Smooth muscle cell (in vitro differentiated cells): ENCODE results near the gene CHM. TPM values are rescaled to one million over a fixed set of nuclear protein-coding genes. Genes with fewer than 3 reads are reported as not detected.

ENCODE experiments used
- DNase-seq: peaks from one replicate; lab custom pipeline; 2025; ENCODE audit not compliant: unreplicated experiment; lab: John Stamatoyannopoulos, UW
- H2AFZ ChIP-seq: fragments of 200-600 bp; sonication (generic); 2 replicates; pipeline ENCODE4 v1.6.0; 2016; ENCODE audit warnings: antibody characterized with exemption, low read depth, mild to moderate bottlenecking
- H3F3A ChIP-seq: fragments of 200-600 bp; sonication (generic); 2 replicates; pipeline ENCODE4 v1.6.0; 2017; ENCODE audit warnings: antibody characterized with exemption, low read depth
- H3K27ac ChIP-seq: fragments of 200-600 bp; sonication (generic); 2 replicates; pipeline ENCODE4 v1.5.1; 2016; ENCODE audit warnings: low read depth, mild to moderate bottlenecking
- H3K27me3 ChIP-seq: fragments of 200-600 bp; sonication (generic); 2 replicates; pipeline ENCODE4 v1.6.1; 2016; ENCODE audit warnings: low read depth, mild to moderate bottlenecking
- H3K36me3 ChIP-seq: fragments of 200-600 bp; sonication (generic); 2 replicates; pipeline ENCODE4 v1.5.1; 2016; ENCODE audit warnings: low read depth
- H3K4me1 ChIP-seq: fragments of 200-600 bp; sonication (generic); 2 replicates; pipeline ENCODE4 v1.5.1; 2016; ENCODE audit warnings: low read depth
- H3K4me2 ChIP-seq: fragments of 200-600 bp; sonication (generic); 2 replicates; pipeline ENCODE4 v1.6.0; 2016; ENCODE audit warnings: mild to moderate bottlenecking
- H3K4me3 ChIP-seq: fragments of 200-600 bp; sonication (generic); 2 replicates; pipeline ENCODE4 v1.5.1; 2016; ENCODE audit warnings: mild to moderate bottlenecking
- H3K79me2 ChIP-seq: fragments of 200-600 bp; sonication (generic); 2 replicates; pipeline ENCODE4 v1.6.0; 2016; ENCODE audit warnings: low read depth, mild to moderate bottlenecking
- H3K9ac ChIP-seq: fragments of 200-600 bp; sonication (generic); 2 replicates; pipeline ENCODE4 v1.6.0; 2016; ENCODE audit warnings: low read depth
- H3K9me3 ChIP-seq: fragments of 200-600 bp; sonication (generic); replicated peaks from 2 replicates; pipeline ENCODE4 v1.5.1; 2016; ENCODE audit warnings: low read depth
- H4K20me1 ChIP-seq: fragments of 200-600 bp; sonication (generic); 2 replicates; pipeline ENCODE4 v1.6.0; 2016; ENCODE audit warnings: low read depth
- WGBS: methylation state at CpG from one replicate; pipeline ENCODE4 v1.1.7; 2016; ENCODE audit warnings: low lambda C conversion rate; 5-methylcytosine and 5-hydroxymethylcytosine counted together
- polyA plus RNA-seq: library from polyadenylated mRNA; unstranded; fragments of >200 nt; fragmentation: Nextera tagmentation; extraction: Ambion mirVana; gene quantifications from 2 replicates; pipeline ENCODE4 v1.2.1, GENCODE V29; 2016
- total RNA-seq: library from RNA; depleted of rRNA; stranded (reverse); fragments of >200 nt; gene quantifications from 2 replicates; pipeline ENCODE4 v1.2.3, GENCODE V29; 2014
- TF ChIP-seq, protein P1 (sequence below): fragments of 200-600 bp; sonication (generic); IDR thresholded peaks from 2 replicates; pipeline ENCODE4 v1.5.1; 2017; ENCODE audit warnings: borderline replicate concordance, mild to moderate bottlenecking, antibody characterized with exemption; ENCODE audit not compliant: insufficient read depth, poor library complexity, severe bottlenecking

The CHM gene
- total and polyA plus RNA-seq, 2 experiments from 2014 or later, result 9.5 to 28.6 TPM

DNA sequence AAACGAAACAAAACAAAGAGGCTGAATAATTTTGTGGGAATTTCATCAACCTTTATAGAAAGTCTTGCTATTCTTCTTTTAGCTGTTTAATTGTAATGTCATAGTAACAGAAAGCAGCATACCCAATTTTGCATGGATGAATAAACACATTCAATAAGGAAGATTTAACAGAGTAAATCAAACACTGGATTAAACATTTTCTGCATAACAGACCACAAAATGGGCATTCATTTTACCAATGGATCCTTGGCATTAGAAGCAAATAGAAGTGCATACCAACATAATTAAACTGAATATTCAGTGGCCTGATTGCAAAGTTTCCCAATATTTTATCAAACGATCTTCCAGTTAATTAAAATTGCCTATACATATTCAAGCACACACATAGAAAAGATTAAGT is 4.4 kb upstream of the CHM start:
- Histone ChIP-seq H3K36me3 (no peaks in the 10 kb centered on the region), H3K9ac (no peak overlapping the region), H3K27ac (no peak overlapping the region), H4K20me1 (no peaks in the 10 kb centered on the region), H3K9me3 (no peaks in the 10 kb centered on the region), H2AFZ (no peak overlapping the region), H3F3A (no peaks in the 10 kb centered on the region), H3K4me1 (no peaks in the 10 kb centered on the region), H3K27me3 (no peaks in the 10 kb centered on the region), H3K4me3 (no peak overlapping the region), H3K4me2 (no peak overlapping the region), H3K79me2 (peaks cover 1% of the 10 kb centered on the region)
- TF ChIP-seq, protein P1, sequence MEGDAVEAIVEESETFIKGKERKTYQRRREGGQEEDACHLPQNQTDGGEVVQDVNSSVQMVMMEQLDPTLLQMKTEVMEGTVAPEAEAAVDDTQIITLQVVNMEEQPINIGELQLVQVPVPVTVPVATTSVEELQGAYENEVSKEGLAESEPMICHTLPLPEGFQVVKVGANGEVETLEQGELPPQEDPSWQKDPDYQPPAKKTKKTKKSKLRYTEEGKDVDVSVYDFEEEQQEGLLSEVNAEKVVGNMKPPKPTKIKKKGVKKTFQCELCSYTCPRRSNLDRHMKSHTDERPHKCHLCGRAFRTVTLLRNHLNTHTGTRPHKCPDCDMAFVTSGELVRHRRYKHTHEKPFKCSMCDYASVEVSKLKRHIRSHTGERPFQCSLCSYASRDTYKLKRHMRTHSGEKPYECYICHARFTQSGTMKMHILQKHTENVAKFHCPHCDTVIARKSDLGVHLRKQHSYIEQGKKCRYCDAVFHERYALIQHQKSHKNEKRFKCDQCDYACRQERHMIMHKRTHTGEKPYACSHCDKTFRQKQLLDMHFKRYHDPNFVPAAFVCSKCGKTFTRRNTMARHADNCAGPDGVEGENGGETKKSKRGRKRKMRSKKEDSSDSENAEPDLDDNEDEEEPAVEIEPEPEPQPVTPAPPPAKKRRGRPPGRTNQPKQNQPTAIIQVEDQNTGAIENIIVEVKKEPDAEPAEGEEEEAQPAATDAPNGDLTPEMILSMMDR, result no peak
- DNase-seq, result no peak
- 64% methylated on average over 2 of the region's 2 CpGs for WGBS

DNA sequence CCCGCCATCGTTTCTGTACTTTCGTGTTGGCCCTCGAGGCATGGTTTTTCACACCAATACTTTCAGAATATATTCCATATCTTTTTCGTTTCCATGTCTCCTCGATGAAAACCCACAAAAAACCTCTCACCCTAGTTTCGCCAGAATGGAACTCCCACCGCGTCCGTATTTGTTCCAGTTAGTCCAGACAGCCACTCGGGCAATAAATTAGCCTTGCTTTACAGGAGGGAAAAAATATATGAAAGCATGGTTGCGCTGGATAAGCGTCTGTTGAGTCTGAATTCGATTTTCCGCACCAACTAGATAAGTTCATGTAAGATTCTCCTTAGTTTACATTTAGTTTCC is 550 bp upstream of the CHM start:
- Histone ChIP-seq H3K9ac (no peak overlapping the region), H3F3A (no peaks in the 10 kb centered on the region), H3K9me3 (no peaks in the 10 kb centered on the region), H3K27ac (no peak overlapping the region), H3K27me3 (no peaks in the 10 kb centered on the region), H3K4me3 (peak overlapping the region; percentile 76), H3K79me2 (peaks cover 34% of the 10 kb centered on the region), H3K36me3 (no peaks in the 10 kb centered on the region), H3K4me1 (no peaks in the 10 kb centered on the region), H3K4me2 (peak overlapping the region; percentile 88), H2AFZ (peak overlapping the region; percentile 91), H4K20me1 (no peaks in the 10 kb centered on the region)
- TF ChIP-seq, protein P1, result no peak
- no peak for DNase-seq
- WGBS, result 76% methylated on average over 15 of the region's 15 CpGs

DNA sequence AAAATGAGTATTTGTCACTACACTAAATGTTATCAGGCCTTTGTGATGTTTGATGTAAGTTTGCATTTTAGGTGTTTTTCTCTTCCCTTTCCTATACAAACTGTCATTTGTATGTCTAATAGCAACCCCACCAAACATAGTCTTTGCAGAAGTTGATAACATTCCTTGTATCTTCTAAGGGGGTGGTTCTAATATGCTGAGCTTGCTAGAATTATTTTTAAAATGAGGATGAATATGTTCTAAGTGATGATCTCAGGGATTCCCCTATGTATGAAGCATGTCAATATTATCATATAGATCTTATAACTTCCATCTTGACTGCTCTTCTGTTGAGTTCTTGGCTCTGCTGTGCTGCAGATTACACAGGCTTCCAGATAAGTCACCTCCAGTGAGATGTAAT is 3.1 kb downstream of the CHM start:
- Histone ChIP-seq H2AFZ (no peak overlapping the region), H3K4me1 (no peaks in the 10 kb centered on the region), H3F3A (no peaks in the 10 kb centered on the region), H3K79me2 (peaks cover 49% of the 10 kb centered on the region), H3K4me3 (no peak overlapping the region), H3K27ac (no peak overlapping the region), H3K36me3 (no peaks in the 10 kb centered on the region), H4K20me1 (no peaks in the 10 kb centered on the region), H3K4me2 (no peak overlapping the region), H3K27me3 (no peaks in the 10 kb centered on the region), H3K9me3 (no peaks in the 10 kb centered on the region), H3K9ac (no peak overlapping the region)
- no peak for DNase-seq
- TF ChIP-seq, protein P1, result no peak

DNA sequence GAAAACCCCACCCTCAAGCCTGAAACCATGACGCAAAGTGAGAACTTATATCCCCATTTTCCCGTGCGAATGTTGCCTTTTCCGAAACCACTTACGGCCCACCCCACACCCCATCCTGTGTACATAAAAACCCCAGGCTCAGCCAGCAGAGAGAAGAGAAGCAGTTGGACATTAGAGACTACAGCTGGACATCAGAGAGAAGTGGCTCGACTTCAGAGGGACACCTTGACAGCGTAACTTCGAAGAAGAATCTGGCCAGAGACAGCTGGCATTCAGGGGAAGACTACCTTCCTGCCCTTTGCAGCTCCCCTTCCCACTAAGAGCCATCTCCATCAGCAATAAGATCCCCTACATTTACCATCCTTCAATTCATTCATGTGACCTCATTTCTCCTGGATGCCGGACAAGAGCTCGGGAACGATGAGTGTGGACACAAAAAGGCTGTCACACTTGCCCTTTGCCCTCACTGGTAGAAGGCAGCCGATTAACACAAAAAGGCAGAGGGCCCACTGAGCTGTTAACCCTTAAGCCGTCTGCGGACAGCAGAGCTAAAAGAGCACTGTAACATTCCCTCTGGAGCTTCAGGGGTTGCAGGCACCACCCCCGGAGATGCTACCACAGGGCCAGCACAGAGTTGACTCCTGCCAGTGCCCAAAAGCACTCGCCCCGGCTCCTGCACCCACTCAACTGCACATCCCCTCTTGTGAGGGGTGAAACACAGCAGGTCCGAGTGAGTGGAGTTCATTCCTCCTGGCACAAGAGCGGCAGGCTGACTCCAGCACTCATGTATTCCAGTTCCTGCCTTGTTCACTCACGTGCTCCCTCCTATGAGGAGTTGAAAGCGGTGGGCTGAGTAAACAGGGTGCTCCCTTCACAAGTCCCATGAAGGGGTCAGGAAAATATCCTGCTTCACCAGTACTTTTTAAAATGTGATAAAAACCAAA is 7.5 kb downstream of the CHM start:
- Histone ChIP-seq H3F3A (no peaks in the 10 kb centered on the region), H3K9ac (no peak overlapping the region), H2AFZ (no peak overlapping the region), H3K27me3 (no peaks in the 10 kb centered on the region), H3K79me2 (peaks cover 49% of the 10 kb centered on the region), H3K4me1 (no peaks in the 10 kb centered on the region), H3K9me3 (no peaks in the 10 kb centered on the region), H3K27ac (no peak overlapping the region), H3K36me3 (no peaks in the 10 kb centered on the region), H3K4me2 (no peak overlapping the region), H4K20me1 (peaks cover 20% of the 10 kb centered on the region), H3K4me3 (no peak overlapping the region)
- WGBS, result 78% methylated on average over 21 of the region's 21 CpGs
- no peak for DNase-seq
- TF ChIP-seq, protein P1, result no peak
